HG02970 (cell line): ENCODE measurements around the gene BCDIN3D.
"Not testable (repeated sequence)": the region's sequence is repeated elsewhere in the genome, so short reads cannot be mapped to it uniquely, and the experiment has no call there.

Source experiments
- ATAC-seq: cut with Tn5 transposase; IDR thresholded peaks from one replicate; pipeline ENCODE4 v1.9.1; 2021; ENCODE audit warnings: mild to moderate bottlenecking, moderate library complexity, moderate number of reproducible peaks; ENCODE audit not compliant: unreplicated experiment, low FRiP score

The BCDIN3D gene

GRCh38 chr12:49842519-49843352 lies at the start of gene BCDIN3D:
Gene BCDIN3D (minus strand): TSS chr12:49843106. CDS start chr12:49843087, 19 bp downstream.
- ATAC-seq: peak; percentile 76

GRCh38 chr12:49892084-49892731 lies 49.3 kb upstream of the BCDIN3D start:
- ATAC-seq: no peak

GRCh38 chr12:49891476-49891875 lies 48.6 kb upstream of the BCDIN3D start:
- ATAC-seq: no peak

GRCh38 chr12:49891012-49891411 lies 48.1 kb upstream of the BCDIN3D start:
- ATAC-seq: no peak

GRCh38 chr12:49890096-49890461 lies 47.2 kb upstream of the BCDIN3D start:
- no peak for ATAC-seq

GRCh38 chr12:49889361-49890095 lies 46.6 kb upstream of the BCDIN3D start:
- ATAC-seq: no peak

GRCh38 chr12:49888461-49889151 lies 45.7 kb upstream of the BCDIN3D start:
- ATAC-seq: no peak

GRCh38 chr12:49887536-49888401 lies 44.9 kb upstream of the BCDIN3D start:
- no peak for ATAC-seq

GRCh38 chr12:49887091-49887490 lies 44.2 kb upstream of the BCDIN3D start:
- no peak for ATAC-seq

GRCh38 chr12:49885663-49886461 lies 43.0 kb upstream of the BCDIN3D start:
- no peak for ATAC-seq

- ATAC-seq: no peak
These were observed 42.2 kb upstream of the BCDIN3D start for GRCh38 chr12:49885118-49885517.

GRCh38 chr12:49882851-49883464 lies 40.1 kb upstream of the BCDIN3D start:
- no peak for ATAC-seq

GRCh38 chr12:49882248-49882850 lies 39.4 kb upstream of the BCDIN3D start:
- no peak for ATAC-seq

- ATAC-seq: no peak
These were observed 38.7 kb upstream of the BCDIN3D start for GRCh38 chr12:49881415-49882247.

- no peak for ATAC-seq
These were observed 38.0 kb upstream of the BCDIN3D start for GRCh38 chr12:49880756-49881414.

GRCh38 chr12:49879065-49879464 lies 36.2 kb upstream of the BCDIN3D start:
- ATAC-seq: not testable (repeated sequence)

- ATAC-seq: no peak
These were observed 35.1 kb upstream of the BCDIN3D start for GRCh38 chr12:49878021-49878420.
